ENCODE results near the gene ADARB1. TPM values are rescaled to one million over a fixed set of nuclear protein-coding genes. Genes with fewer than 3 reads are reported as not detected.
A peak's percentile ranks its signal among the peaks of the same experiment; 100 is the strongest.

The ADARB1 gene
- total RNA-seq, 1 experiment from 2014 or later = 5.0 TPM

DNA sequence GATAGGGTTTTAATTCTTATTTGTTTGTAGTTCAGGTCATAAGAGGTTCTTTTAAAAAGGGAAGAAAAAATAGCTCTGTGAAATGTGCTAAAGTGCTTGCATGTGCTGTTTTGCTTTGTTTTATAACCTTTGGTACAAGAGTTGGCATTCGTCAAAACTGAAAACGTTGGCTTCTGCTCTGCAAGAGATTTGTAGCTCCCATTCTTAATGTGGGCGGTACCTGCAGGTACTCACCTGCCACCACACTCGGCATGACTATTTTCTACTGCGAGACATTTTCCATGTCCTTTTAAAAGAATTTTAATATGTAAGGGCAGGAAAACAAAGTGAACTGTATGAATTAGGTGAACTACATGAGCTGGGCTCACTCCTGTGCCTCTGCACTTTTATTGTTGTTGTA, 92.6 kb downstream of the ADARB1 start:
- no peak for DNase-seq (ENCODE audit: low spot score)

DNA sequence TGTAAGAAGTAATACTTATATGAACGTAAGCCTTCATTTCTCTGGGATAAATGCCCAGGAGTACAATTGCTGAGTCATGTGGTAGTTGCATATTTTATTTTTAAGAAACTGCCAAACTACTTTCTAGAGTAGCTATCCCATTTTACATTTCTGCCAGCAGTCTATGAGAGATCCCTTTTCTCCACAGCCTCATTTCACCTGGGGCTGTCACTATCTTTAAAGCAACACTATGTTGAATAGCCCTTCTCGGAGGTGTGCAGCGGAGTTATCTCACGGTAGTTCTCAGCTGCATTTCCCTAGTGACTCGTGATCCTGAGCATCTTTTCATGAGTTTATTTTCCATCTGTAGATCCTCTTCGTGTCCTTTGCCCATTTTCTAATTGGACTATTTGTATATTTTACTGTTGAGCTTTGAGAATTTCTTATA, 93.4 kb downstream of the ADARB1 start:
- no peak for DNase-seq (ENCODE audit: low spot score)

DNA sequence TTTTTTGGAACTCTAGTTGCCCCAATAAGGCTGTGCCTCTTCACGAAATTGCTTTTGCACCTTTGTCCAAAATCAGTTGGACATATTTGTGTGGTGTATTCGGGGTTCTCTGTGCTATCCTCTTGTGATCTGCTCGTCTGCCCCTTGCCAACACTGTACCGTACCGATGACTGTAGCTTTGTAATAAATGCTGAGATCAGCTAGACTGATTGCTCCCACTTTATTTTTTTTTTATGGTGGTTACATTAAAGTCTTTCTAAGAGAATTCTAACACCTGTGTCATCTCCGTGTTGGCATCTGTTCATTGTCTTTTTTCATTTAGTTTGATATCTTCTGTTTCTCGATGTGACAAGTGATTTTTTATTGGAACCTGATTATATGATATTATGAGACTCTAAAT, 94.1 kb downstream of the ADARB1 start:
- no peak for DNase-seq (ENCODE audit: low spot score)

- DNase-seq (ENCODE audit: low spot score) = no peak
These were observed 94.6 kb downstream of the ADARB1 start for GRCh38 chr21:45169001-45169400.

- no peak for DNase-seq (ENCODE audit: low spot score)
These were observed 95.3 kb downstream of the ADARB1 start for GRCh38 chr21:45169682-45170081.

DNA sequence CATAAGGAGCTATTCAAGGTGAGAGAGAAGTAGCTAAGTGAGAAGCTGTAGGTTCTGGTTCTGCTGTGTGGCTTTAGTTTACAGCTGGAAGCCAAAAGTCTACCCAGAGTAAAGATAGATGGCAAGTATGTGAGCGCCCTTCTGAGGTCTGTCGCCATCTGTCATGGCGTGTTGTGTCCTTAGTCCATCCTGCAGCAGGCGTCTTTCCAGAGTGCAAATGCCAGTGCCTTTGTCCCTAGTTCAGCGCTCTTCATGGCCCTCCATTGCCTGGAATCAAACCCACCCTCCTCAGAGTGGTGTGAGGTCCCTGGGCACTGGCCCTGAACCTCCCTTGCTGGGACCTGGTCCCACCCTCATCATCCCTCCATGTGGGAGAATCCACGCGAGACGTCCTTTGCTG, 96.6 kb downstream of the ADARB1 start:
- DNase-seq (ENCODE audit: low spot score) = no peak

DNA sequence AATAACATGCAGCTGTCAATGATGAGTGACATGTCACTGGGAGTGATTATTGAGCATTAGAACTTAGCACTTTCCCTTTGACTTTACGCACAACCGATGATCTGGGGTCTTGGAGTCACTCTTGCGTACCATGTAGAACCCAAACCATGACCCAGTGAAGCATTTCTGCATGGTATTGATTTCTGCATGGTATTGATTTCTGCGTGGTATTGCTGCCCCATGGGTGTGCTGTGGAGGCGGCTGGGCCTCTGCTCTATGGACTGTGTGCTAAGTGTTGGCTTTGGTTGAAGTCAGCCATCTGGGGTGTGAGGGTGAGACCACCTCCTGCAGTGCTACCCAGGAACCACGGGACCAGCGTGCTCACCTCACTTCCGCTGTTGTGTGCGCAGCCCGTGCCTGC, 98.0 kb downstream of the ADARB1 start:
- no peak for DNase-seq (ENCODE audit: low spot score)

GRCh38 chr21:45175326-45176095, 101.1 kb downstream of the ADARB1 start:
- DNase-seq (ENCODE audit: low spot score) = no peak

DNA sequence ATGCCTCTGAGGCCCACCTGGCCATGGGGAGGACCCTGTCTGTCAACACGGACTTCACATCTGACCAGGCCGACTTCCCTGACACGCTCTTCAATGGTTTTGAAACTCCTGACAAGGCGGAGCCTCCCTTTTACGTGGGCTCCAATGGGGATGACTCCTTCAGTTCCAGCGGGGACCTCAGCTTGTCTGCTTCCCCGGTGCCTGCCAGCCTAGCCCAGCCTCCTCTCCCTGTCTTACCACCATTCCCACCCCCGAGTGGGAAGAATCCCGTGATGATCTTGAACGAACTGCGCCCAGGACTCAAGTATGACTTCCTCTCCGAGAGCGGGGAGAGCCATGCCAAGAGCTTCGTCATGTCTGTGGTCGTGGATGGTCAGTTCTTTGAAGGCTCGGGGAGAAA, 101.8 kb downstream of the ADARB1 start:
- no peak for DNase-seq (ENCODE audit: low spot score)

- DNase-seq (ENCODE audit: low spot score) = no peak
These were observed 102.7 kb downstream of the ADARB1 start for GRCh38 chr21:45177039-45177438.

DNA sequence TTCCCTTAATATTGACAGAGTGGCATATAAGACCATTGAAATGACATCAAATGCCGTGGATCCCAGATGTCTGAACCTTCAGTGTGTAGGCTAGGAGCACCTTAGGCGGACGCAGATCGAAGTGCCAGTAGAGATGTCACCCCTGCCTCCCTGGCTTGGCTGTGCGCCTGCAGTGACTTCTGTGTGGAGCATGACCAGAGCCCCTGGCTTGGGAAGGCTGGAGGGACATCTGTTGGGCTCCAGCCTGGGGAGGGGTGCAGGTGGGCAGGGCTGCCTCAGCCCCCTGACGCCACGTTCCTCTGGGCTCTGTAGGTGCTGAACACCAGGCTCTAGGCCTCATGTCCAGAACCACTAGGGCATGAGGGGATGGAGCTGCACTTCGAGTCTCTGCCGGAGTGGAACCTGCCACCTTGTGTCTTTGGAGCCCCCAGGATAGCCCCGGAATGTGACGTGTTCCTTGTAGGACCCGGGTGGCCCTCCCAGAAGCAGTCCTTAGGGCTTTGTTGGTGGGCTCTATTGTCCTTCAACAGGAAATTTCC, 103.8 kb downstream of the ADARB1 start:
- no peak for DNase-seq (ENCODE audit: low spot score)

- DNase-seq (ENCODE audit: low spot score) = no peak
These were observed 104.6 kb downstream of the ADARB1 start for GRCh38 chr21:45178971-45179370.

DNA sequence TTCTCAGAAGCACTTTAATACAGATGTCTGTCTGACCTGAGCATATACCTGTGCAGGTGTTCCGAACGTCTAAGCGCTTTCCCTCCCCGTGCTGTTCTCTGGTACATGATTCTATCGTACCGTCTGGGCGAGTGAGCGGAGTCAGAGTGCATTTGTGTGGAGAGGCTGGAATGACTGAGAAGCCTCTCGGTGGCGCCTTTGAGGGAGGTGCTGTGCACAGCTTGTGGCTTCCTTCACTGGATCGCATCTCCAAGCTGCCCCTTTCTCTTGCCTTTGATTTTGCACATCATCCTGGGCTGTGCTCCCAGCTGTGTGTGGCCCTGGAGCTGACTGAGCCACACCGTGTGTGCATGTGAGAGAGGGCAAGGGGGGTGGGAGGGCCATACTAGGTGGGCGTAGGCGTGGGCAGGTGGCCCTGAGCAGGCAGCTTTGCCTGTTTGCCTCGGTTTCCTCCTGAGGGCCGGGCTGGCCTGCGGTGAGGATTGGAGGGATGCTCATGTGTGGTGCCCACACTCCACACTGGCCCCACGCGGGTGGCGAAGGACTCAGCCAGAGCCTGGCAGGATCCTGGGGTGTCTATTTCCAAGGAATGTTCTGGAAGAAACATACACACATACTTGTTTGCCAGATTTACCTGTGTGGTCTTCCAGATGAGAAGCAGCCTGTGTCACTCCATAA, 105.3 kb downstream of the ADARB1 start:
- DNase-seq (ENCODE audit: low spot score) = no peak

DNA sequence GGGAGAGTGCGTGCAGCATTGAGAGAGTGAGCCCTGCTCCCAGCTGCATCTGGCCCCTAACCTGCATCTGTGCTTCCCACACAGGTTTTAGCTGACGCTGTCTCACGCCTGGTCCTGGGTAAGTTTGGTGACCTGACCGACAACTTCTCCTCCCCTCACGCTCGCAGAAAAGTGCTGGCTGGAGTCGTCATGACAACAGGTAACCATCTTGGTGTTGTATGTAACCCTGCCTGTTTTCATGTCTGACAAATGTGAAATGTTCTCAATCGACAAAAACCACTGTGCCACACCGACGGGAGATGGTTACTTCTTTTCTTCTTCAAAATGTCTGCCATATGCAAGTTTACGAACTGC, 105.8 kb downstream of the ADARB1 start:
- DNase-seq (ENCODE audit: low spot score) = no peak

DNA sequence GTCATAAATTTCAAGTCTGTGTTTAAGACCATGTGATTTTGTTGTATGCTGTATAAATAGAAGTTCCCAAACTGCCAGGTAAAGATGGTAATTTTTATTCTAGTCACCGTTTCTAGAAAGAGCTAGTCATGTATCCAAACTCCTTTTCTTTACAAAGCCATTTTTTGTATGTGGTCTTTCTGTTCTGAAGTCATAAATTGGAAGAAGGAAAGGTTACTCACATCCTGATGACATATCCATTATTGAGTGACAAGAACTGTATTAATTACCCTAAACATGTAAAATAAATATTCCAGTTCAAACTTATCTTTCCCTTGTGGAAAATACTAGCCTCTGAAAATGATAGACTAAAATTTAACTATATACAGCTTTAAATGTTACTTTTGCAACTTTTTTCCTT, 108.6 kb downstream of the ADARB1 start:
- no peak for DNase-seq (ENCODE audit: low spot score)

DNA sequence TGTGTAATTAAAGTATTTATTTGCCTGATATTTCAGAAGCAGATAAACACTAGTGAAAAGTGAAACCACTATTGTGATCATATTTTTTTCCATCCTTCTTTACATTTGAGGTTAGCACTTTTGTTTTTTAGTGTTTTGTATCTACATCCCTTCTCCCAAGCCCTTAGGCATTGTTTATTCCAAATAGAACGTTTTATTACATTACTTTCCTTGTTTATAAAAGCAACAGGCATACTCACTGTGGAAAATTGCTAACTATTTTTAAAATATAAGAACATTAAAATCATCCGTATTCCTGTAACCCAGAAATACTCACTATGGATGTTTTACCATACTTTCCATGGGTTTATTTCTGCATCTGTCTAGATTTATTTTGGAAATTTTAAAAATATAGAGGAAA, 109.5 kb downstream of the ADARB1 start:
- DNase-seq (ENCODE audit: low spot score) = no peak

GRCh38 chr21:45184869-45185268, 110.5 kb downstream of the ADARB1 start:
- no peak for DNase-seq (ENCODE audit: low spot score)

DNA sequence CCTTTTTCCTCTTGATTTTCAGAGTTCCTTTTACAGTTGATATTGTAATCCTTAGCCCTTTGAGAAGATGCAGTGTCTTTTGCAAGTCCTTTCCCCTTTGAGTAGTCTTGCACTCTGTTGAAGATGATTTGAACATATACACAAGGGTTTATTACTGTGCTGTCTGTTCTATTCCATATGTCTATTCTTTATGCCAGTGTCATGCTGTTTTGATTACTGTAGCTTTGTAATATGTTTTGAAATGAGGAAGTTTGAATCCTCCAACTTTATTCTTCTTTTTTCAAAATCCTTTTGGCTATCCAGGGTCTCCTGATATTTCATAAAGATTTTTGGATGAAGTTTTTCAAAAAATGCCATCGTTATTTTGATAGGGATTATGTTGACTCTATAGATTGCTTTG, 112.3 kb downstream of the ADARB1 start:
- no peak for DNase-seq (ENCODE audit: low spot score)

DNA sequence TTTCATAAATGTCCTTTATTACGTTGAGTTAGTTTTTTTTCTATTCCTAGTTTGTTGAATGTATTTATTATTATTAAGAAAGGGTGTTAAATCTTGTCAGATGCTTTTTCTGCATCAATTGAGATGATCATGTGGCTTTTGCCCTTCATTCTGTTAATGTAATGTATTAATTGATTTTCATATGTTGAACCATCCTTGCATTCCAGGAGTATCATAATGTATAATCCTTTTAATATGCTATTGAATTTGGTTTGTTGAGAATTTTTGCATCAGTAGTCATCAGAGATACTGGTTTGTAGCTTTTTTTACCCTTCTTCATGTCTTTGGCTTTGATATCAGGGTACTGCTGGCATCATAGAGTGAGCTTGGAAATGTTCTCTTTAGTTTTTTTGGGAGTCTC, 113.3 kb downstream of the ADARB1 start:
- peak; percentile 0 for DNase-seq (ENCODE audit: low spot score)

DNA sequence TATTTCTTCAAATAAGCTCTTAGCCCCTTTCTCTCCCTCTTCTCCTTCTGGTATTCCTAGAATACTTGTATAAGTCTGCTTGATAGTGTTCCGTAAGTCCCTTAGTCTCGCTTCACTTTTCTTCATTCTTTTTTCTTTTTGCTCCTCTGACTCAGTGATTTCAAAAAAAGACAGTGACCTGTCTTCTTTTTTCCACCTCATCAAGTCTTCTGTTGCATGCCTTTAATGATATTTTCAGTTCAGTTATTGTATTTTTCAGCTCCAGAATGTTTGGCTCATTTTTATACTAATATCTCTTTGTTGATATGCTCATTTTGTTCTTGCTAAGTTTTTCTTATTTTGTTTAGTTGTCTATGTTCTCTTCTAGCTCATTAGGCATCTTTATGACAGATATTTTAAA, 115.6 kb downstream of the ADARB1 start:
- no peak for DNase-seq (ENCODE audit: low spot score)

DNA sequence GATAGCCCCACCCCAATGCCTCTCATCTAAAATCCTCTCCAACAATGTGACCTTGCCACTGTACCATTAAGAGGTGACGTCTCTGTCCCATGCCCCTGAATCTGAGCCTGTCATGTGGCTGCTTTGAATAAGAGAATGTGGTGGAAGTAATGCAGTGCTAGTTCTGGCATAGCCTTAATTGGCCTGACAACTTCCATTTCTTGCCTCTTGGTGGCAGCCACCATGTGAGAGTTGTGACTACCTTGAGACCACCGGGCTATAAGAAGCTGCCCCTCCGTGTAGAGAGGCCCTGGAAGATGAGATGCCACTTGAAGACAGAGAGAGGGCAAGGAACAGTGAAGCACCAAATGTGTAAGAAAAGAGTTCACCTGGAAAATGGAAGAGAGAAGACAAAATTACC, 118.0 kb downstream of the ADARB1 start:
- no peak for DNase-seq (ENCODE audit: low spot score)

GRCh38 chr21:45196620-45197019, 122.2 kb downstream of the ADARB1 start:
- no peak for DNase-seq (ENCODE audit: low spot score)

DNA sequence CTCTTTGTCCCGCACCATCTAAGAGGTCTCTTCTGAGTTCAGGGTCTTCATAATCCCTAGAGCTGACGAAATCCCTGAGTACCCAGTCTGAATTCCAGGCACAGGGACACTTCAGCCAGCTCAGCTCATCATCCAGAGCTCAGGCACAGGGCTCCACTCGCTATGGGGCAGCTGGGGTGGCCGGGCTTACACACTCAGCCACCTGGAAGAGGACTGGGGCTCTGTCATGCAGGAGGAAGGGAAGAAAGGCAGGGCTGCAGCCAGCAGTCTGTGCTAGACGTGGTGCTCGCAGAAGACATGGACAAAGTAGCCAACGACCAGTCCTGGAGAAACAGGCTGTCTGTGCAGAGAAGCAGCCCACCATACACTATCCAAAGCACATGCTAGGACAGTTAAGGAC, 124.8 kb downstream of the ADARB1 start:
- no peak for DNase-seq (ENCODE audit: low spot score)
